CD8-positive, alpha-beta memory T cell (primary cell): ENCODE data around the gene CCDC177. TPM values are rescaled to one million over a fixed set of nuclear protein-coding genes. Genes with fewer than 3 reads are reported as not detected.

Experiments used
- CTCF ChIA-PET: fragments of 350-600 bp; sonication (Branson Sonifier 250); formaldehyde crosslinking; loops from one replicate; lab custom pipeline; 2021; ENCODE audit warnings: antibody characterized with exemption; lab: Charles Lee
- POLR2A ChIA-PET: fragments of 350-600 bp; sonication (Branson Sonifier 250); formaldehyde crosslinking; loops from one replicate; lab custom pipeline; 2021; ENCODE audit warnings: antibody characterized with exemption; lab: Charles Lee
- DNase-seq, 5 donors: peaks; one replicate each; pipeline versions ENCODE4 v3.0.0 to v3.0.0-alpha.2; 2020 to 2022; ENCODE audit warnings: mixed read lengths in 1 of 5
- H3K27ac ChIP-seq: one replicate; pipeline ENCODE4 v1.7.0; 2013; ENCODE audit warnings: low read depth, mild to moderate bottlenecking, low read length, moderate library complexity
- H3K27me3 ChIP-seq: 2 replicates; pipeline ENCODE4 v1.7.0; 2013; ENCODE audit warnings: low read length, mild to moderate bottlenecking; ENCODE audit not compliant: insufficient read depth, poor library complexity, severe bottlenecking
- H3K36me3 ChIP-seq: 2 replicates; pipeline ENCODE4 v1.7.0; 2013; ENCODE audit warnings: mild to moderate bottlenecking, low read length, moderate library complexity; ENCODE audit not compliant: insufficient read depth
- H3K4me1 ChIP-seq: 2 replicates; pipeline ENCODE4 v1.7.0; 2013; ENCODE audit warnings: mild to moderate bottlenecking, low read length, moderate library complexity; ENCODE audit not compliant: insufficient read depth
- H3K4me3 ChIP-seq: 2 replicates; pipeline ENCODE4 v1.7.0; 2013; ENCODE audit warnings: mild to moderate bottlenecking, low read length
- H3K9me3 ChIP-seq: 2 replicates; pipeline ENCODE4 v1.7.0; 2013; ENCODE audit warnings: mild to moderate bottlenecking, low read length
- H3K27ac Mint-ChIP-seq, 8 donors: one replicate each; pipeline ENCODE4 v1.8.0; 2020 to 2021; ENCODE audit warnings: mixed read lengths in 8 of 8, mild to moderate bottlenecking in 6 of 8, inconsistent platforms in 3 of 8, moderate library complexity in 3 of 8
- H3K27me3 Mint-ChIP-seq, 2 donors: one replicate each; pipeline ENCODE4 v1.8.0; 2020 to 2021; ENCODE audit warnings: mixed read lengths in 2 of 2, mild to moderate bottlenecking in 1 of 2, moderate library complexity in 1 of 2
- H3K36me3 Mint-ChIP-seq, 3 donors: one replicate each; pipeline ENCODE4 v1.8.0; 2020 to 2021; ENCODE audit warnings: mixed read lengths in 3 of 3, inconsistent platforms in 1 of 3, mild to moderate bottlenecking in 1 of 3
- H3K4me1 Mint-ChIP-seq, 3 donors: one replicate each; pipeline ENCODE4 v1.8.0; 2020 to 2021; ENCODE audit warnings: mixed read lengths in 3 of 3, inconsistent platforms in 1 of 3, mild to moderate bottlenecking in 1 of 3
- H3K4me3 Mint-ChIP-seq, 7 donors: one replicate each; pipeline ENCODE4 v1.8.0; 2020 to 2021; ENCODE audit warnings: mixed read lengths in 7 of 7, mild to moderate bottlenecking in 6 of 7, moderate library complexity in 4 of 7, inconsistent platforms in 2 of 7
- H3K9me3 Mint-ChIP-seq, 5 donors: one replicate each; pipeline ENCODE4 v1.8.0; 2020 to 2022; ENCODE audit warnings: mixed read lengths in 5 of 5, mild to moderate bottlenecking in 3 of 5, moderate library complexity in 2 of 5, inconsistent platforms in 1 of 5
- polyA plus RNA-seq: library from polyadenylated mRNA; unstranded; fragments of 300-500 nt; fragmentation: Illumina TruSeq; gene quantifications from one replicate; pipeline ENCODE4 v1.2.3, GENCODE V29; 2021
- total RNA-seq, 2 experiments: library from RNA; stranded (reverse); gene quantifications; one replicate each; pipeline ENCODE4 v1.2.3, GENCODE V29; 2021

The CCDC177 gene
- total RNA-seq, result not detected
- not detected for polyA plus RNA-seq

GRCh38 chr14:69574263-69574953, at the start of gene CCDC177:
Gene CCDC177, minus strand, starts transcription at chr14:69574871. Its CDS starts 1,249 bp downstream, at chr14:69573622.
- H3K27me3 Mint-ChIP-seq, result peaks cover 29 to 53% of the 10 kb centered on the region in 2 donors
- peak within 1 kb of the TSS in 2 of 8 donors; percentile 17 to 34 for H3K27ac Mint-ChIP-seq
- peak within 1 kb of the TSS; percentile 17 for H3K4me3 ChIP-seq

GRCh38 chr14:69624136-69624535, 49.5 kb upstream of the CCDC177 start:
- ChIA-PET POLR2A (interaction anchor here (3.2 kb wide), 1 partner anchor 13 kb away, joined by 9 read pairs; the partner anchor contains the start of gene SUSD6), CTCF (interaction anchor here (0.9 to 1.8 kb wide), 2 partner anchors 9 to 103 kb away, joined by 3 to 6 read pairs; no protein-coding TSS in a partner anchor)
- H3K4me3 ChIP-seq, result no peak overlapping the region
- peaks cover 79% of the 10 kb centered on the region for H3K4me1 ChIP-seq
- DNase-seq, result no peak
- no peaks in the 10 kb centered on the region for H3K9me3 Mint-ChIP-seq
- H3K4me1 Mint-ChIP-seq, result peaks cover 80 to 98% (median 95%) of the 10 kb centered on the region in 3 donors
- no peaks in the 10 kb centered on the region for H3K9me3 ChIP-seq
- peak overlapping the region in 5 of 8 donors; percentile 4 to 57 (median 49) for H3K27ac Mint-ChIP-seq
- H3K27ac ChIP-seq, result no peak overlapping the region
- no peaks in the 10 kb centered on the region for H3K27me3 ChIP-seq
- H3K27me3 Mint-ChIP-seq, result no peaks in the 10 kb centered on the region
- H3K36me3 ChIP-seq, result no peaks in the 10 kb centered on the region
- H3K4me3 Mint-ChIP-seq, result peak overlapping the region in 2 of 7 donors; percentile 33 to 44
- H3K36me3 Mint-ChIP-seq, result peaks cover 0 to 2% (median 2%) of the 10 kb centered on the region in 3 donors

More at GRCh38 chr14:69574263-69574953, at the start of gene CCDC177:
- no peaks in the 10 kb centered on the region for H3K36me3 ChIP-seq
- ChIA-PET CTCF (interaction anchor here (0.7 to 3.1 kb wide), 11 partner anchors 9 to 445 kb away, joined by 3 to 18 read pairs (median 3); no protein-coding TSS in a partner anchor), POLR2A (no interaction called here)
- peaks cover 5 to 14% (median 8%) of the 10 kb centered on the region in 3 donors for H3K4me1 Mint-ChIP-seq
- H3K9me3 ChIP-seq, result no peaks in the 10 kb centered on the region
- no peaks in the 10 kb centered on the region for H3K36me3 Mint-ChIP-seq
- peak; percentile 52 to 74 (median 60) for DNase-seq
- H3K4me1 ChIP-seq, result peaks cover 7% of the 10 kb centered on the region
- H3K4me3 Mint-ChIP-seq, result peak within 1 kb of the TSS; percentile 72 to 93 (median 83)
- peaks cover 0 to 2% (median 0%) of the 10 kb centered on the region in 5 donors for H3K9me3 Mint-ChIP-seq
- H3K27me3 ChIP-seq, result peaks cover 20% of the 10 kb centered on the region
- H3K27ac ChIP-seq, result no peak within 1 kb of the TSS

GRCh38 chr14:69620981-69621380, 46.3 kb upstream of the CCDC177 start:
- H3K36me3 Mint-ChIP-seq, result peaks cover 0 to 3% (median 2%) of the 10 kb centered on the region in 3 donors
- CTCF ChIA-PET, result no interaction called here

GRCh38 chr14:69620211-69620611, 45.5 kb upstream of the CCDC177 start:
- Mint-ChIP-seq H3K4me1 (peaks cover 90 to 98% (median 98%) of the 10 kb centered on the region in 3 donors), H3K27me3 (no peaks in the 10 kb centered on the region), H3K4me3 (peak overlapping the region; percentile 2 to 75 (median 57)), H3K36me3 (peaks cover 0 to 4% (median 2%) of the 10 kb centered on the region in 3 donors), H3K9me3 (no peaks in the 10 kb centered on the region), H3K27ac (peak overlapping the region; percentile 37 to 99 (median 79))
- Histone ChIP-seq H3K4me3 (no peak overlapping the region), H3K9me3 (no peaks in the 10 kb centered on the region), H3K4me1 (peaks cover 94% of the 10 kb centered on the region), H3K27ac (peak overlapping the region; percentile 17), H3K27me3 (no peaks in the 10 kb centered on the region), H3K36me3 (no peaks in the 10 kb centered on the region)
- DNase-seq, result no peak
- ChIA-PET CTCF (no interaction called here), POLR2A (no interaction called here)

More at GRCh38 chr14:69620981-69621380, 46.3 kb upstream of the CCDC177 start:
- peaks cover 94% of the 10 kb centered on the region for H3K4me1 ChIP-seq
- H3K4me3 ChIP-seq, result no peak overlapping the region
- Mint-ChIP-seq H3K27ac (peak overlapping the region in 7 of 8 donors; percentile 24 to 99 (median 73)), H3K9me3 (no peaks in the 10 kb centered on the region), H3K4me1 (peaks cover 90 to 98% (median 98%) of the 10 kb centered on the region in 3 donors), H3K27me3 (no peaks in the 10 kb centered on the region), H3K4me3 (peak overlapping the region in 4 of 7 donors; percentile 12 to 60 (median 30))
- H3K27ac ChIP-seq, result no peak overlapping the region
- H3K9me3 ChIP-seq, result no peaks in the 10 kb centered on the region
- DNase-seq, result no peak
- H3K36me3 ChIP-seq, result no peaks in the 10 kb centered on the region
- no peaks in the 10 kb centered on the region for H3K27me3 ChIP-seq
- POLR2A ChIA-PET, result no interaction called here

GRCh38 chr14:69619012-69619411, 44.3 kb upstream of the CCDC177 start:
- peaks cover 0 to 4% (median 2%) of the 10 kb centered on the region in 3 donors for H3K36me3 Mint-ChIP-seq
- H3K4me1 Mint-ChIP-seq, result peaks cover 92 to 98% (median 98%) of the 10 kb centered on the region in 3 donors
- H3K27me3 Mint-ChIP-seq, result no peaks in the 10 kb centered on the region
- peak overlapping the region; percentile 86 to 100 (median 96) for H3K27ac Mint-ChIP-seq
- H3K4me3 ChIP-seq, result no peak overlapping the region
- H3K36me3 ChIP-seq, result no peaks in the 10 kb centered on the region
- peak overlapping the region in 6 of 7 donors; percentile 20 to 49 (median 32) for H3K4me3 Mint-ChIP-seq
- no peaks in the 10 kb centered on the region for H3K9me3 ChIP-seq
- H3K27ac ChIP-seq, result no peak overlapping the region
- ChIA-PET CTCF (no interaction called here), POLR2A (no interaction called here)
- H3K27me3 ChIP-seq, result no peaks in the 10 kb centered on the region
- DNase-seq, result no peak
- peaks cover 93% of the 10 kb centered on the region for H3K4me1 ChIP-seq
- no peaks in the 10 kb centered on the region for H3K9me3 Mint-ChIP-seq

GRCh38 chr14:69617796-69618195, 43.1 kb upstream of the CCDC177 start:
- POLR2A ChIA-PET, result interaction anchor here (0.7 kb wide), 1 partner anchor 149 kb away, joined by 3 read pairs; the partner anchor contains the start of gene SRSF5
- Mint-ChIP-seq H3K9me3 (no peaks in the 10 kb centered on the region), H3K4me1 (peaks cover 96 to 100% (median 100%) of the 10 kb centered on the region in 3 donors), H3K27ac (peak overlapping the region; percentile 86 to 100 (median 98)), H3K36me3 (peaks cover 0 to 4% (median 2%) of the 10 kb centered on the region in 3 donors), H3K4me3 (peak overlapping the region in 6 of 7 donors; percentile 11 to 95 (median 49)), H3K27me3 (no peaks in the 10 kb centered on the region)
- Histone ChIP-seq H3K27ac (no peak overlapping the region), H3K4me3 (peak overlapping the region; percentile 10), H3K4me1 (peaks cover 96% of the 10 kb centered on the region), H3K9me3 (no peaks in the 10 kb centered on the region), H3K36me3 (no peaks in the 10 kb centered on the region), H3K27me3 (no peaks in the 10 kb centered on the region)
- peak in 1 of 5 donors; percentile 17 for DNase-seq
- CTCF ChIA-PET, result interaction anchor here (1.5 to 1.6 kb wide), 2 partner anchors 12 to 109 kb away, joined by 3 to 6 read pairs; no protein-coding TSS in a partner anchor

GRCh38 chr14:69616408-69616773, 41.7 kb upstream of the CCDC177 start:
- Mint-ChIP-seq H3K4me1 (peaks cover 92 to 93% (median 92%) of the 10 kb centered on the region in 3 donors), H3K27me3 (peaks cover 0 to 3% of the 10 kb centered on the region in 2 donors), H3K36me3 (peaks cover 0 to 6% (median 4%) of the 10 kb centered on the region in 3 donors), H3K9me3 (no peaks in the 10 kb centered on the region), H3K4me3 (peak overlapping the region; percentile 86 to 99 (median 91)), H3K27ac (peak overlapping the region; percentile 95 to 100 (median 100))
- POLR2A ChIA-PET, result interaction anchor here (1.0 to 2.1 kb wide), 2 partner anchors 9 to 151 kb away, joined by 5 to 8 read pairs; partner anchors contain the start of gene SRSF5
- DNase-seq, result no peak
- peaks cover 89% of the 10 kb centered on the region for H3K4me1 ChIP-seq
- peak overlapping the region; percentile 68 for H3K27ac ChIP-seq
- peak overlapping the region; percentile 57 for H3K4me3 ChIP-seq
- no peaks in the 10 kb centered on the region for H3K36me3 ChIP-seq
- CTCF ChIA-PET, result interaction anchor here (1.3 to 1.6 kb wide), 3 partner anchors 12 to 110 kb away, joined by 3 to 6 read pairs (median 3); no protein-coding TSS in a partner anchor
- no peaks in the 10 kb centered on the region for H3K9me3 ChIP-seq
- no peaks in the 10 kb centered on the region for H3K27me3 ChIP-seq
